Effector memory CD8-positive, alpha-beta T cell (primary cell): ENCODE data around the gene C9orf78.

Source experiments
- ATAC-seq: fragments of 150-1000 bp; cut with Tn5 transposase; replicated peaks from 2 replicates; pipeline ENCODE4 v1.10.0; 2021; ENCODE audit warnings: mild to moderate bottlenecking, moderate library complexity
- DNase-seq, 3 experiments: peaks; one replicate each; pipeline ENCODE4 v3.0.0; 2021
- H3K27ac Mint-ChIP-seq, 2 donors: one replicate each; pipeline ENCODE4 v1.8.0; 2022; ENCODE audit warnings: mild to moderate bottlenecking in 2 of 2, mixed read lengths in 2 of 2, moderate library complexity in 2 of 2
- H3K27me3 Mint-ChIP-seq, 2 donors: one replicate each; pipeline ENCODE4 v1.8.0; 2022; ENCODE audit warnings: mixed read lengths in 2 of 2
- H3K36me3 Mint-ChIP-seq: one replicate; pipeline ENCODE4 v1.8.0; 2022; ENCODE audit warnings: mild to moderate bottlenecking, moderate library complexity, mixed read lengths; ENCODE audit not compliant: insufficient read depth
- H3K4me1 Mint-ChIP-seq, 2 donors: one replicate each; pipeline ENCODE4 v1.8.0; 2022; ENCODE audit warnings: low read depth in 2 of 2, mixed read lengths in 2 of 2
- H3K4me3 Mint-ChIP-seq, 2 donors: one replicate each; pipeline ENCODE4 v1.8.0; 2022; ENCODE audit warnings: mild to moderate bottlenecking in 2 of 2, mixed read lengths in 2 of 2, moderate library complexity in 2 of 2
- H3K9me3 Mint-ChIP-seq, 2 donors: one replicate each; pipeline ENCODE4 v1.8.0; 2022; ENCODE audit warnings: mixed read lengths in 2 of 2
- total RNA-seq, 9 experiments: gene quantifications; one replicate each; lab custom pipeline; 2026; lab: John Stamatoyannopoulos, UW

The C9orf78 gene, protein sequence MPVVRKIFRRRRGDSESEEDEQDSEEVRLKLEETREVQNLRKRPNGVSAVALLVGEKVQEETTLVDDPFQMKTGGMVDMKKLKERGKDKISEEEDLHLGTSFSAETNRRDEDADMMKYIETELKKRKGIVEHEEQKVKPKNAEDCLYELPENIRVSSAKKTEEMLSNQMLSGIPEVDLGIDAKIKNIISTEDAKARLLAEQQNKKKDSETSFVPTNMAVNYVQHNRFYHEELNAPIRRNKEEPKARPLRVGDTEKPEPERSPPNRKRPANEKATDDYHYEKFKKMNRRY
- 110 to 206 (median 156) reads per million in 9 experiments for total RNA-seq

- Mint-ChIP-seq H3K4me3 (peak within 1 kb of the TSS; percentile 92 to 99), H3K4me1 (peaks cover 49 to 58% of the 10 kb centered on the region in 2 donors), H3K27me3 (no peaks in the 10 kb centered on the region), H3K27ac (peak within 1 kb of the TSS; percentile 94 to 98), H3K36me3 (peaks cover 64% of the 10 kb centered on the region), H3K9me3 (no peaks in the 10 kb centered on the region)
- ATAC-seq (peak; percentile 91), DNase-seq (peak; percentile 96 to 97 (median 97))
These were observed at the start of gene C9orf78, which contains the start of gene USP20 for GRCh38 chr9:129835128-129835859. C9orf78 (minus strand) TSS chr9:129835275; CDS start chr9:129835221, 54 bp downstream. USP20 (plus strand) TSS chr9:129835458; CDS start chr9:129852556, 17,098 bp downstream.

GRCh38 chr9:129884220-129885017, 49.3 kb upstream of the C9orf78 start:
- no peaks in the 10 kb centered on the region for H3K27me3 Mint-ChIP-seq
- DNase-seq (peak; percentile 94 to 96 (median 96)), ATAC-seq (peak; percentile 45)
- H3K27ac Mint-ChIP-seq, result peak overlapping the region; percentile 99 to 100
- H3K4me3 Mint-ChIP-seq, result peak overlapping the region; percentile 84 to 87
- peaks cover 75% of the 10 kb centered on the region for H3K36me3 Mint-ChIP-seq
- H3K4me1 Mint-ChIP-seq, result peaks cover 50 to 51% of the 10 kb centered on the region in 2 donors
- H3K9me3 Mint-ChIP-seq, result no peaks in the 10 kb centered on the region

GRCh38 chr9:129881547-129882324, 46.7 kb upstream of the C9orf78 start:
- H3K36me3 Mint-ChIP-seq, result peaks cover 57% of the 10 kb centered on the region
- H3K9me3 Mint-ChIP-seq, result no peaks in the 10 kb centered on the region
- peaks cover 37 to 38% of the 10 kb centered on the region in 2 donors for H3K4me1 Mint-ChIP-seq
- no peak for DNase-seq
- no peak overlapping the region for H3K4me3 Mint-ChIP-seq
- peak overlapping the region; percentile 38 to 54 for H3K27ac Mint-ChIP-seq
- H3K27me3 Mint-ChIP-seq, result no peaks in the 10 kb centered on the region
- no peak for ATAC-seq

DNA sequence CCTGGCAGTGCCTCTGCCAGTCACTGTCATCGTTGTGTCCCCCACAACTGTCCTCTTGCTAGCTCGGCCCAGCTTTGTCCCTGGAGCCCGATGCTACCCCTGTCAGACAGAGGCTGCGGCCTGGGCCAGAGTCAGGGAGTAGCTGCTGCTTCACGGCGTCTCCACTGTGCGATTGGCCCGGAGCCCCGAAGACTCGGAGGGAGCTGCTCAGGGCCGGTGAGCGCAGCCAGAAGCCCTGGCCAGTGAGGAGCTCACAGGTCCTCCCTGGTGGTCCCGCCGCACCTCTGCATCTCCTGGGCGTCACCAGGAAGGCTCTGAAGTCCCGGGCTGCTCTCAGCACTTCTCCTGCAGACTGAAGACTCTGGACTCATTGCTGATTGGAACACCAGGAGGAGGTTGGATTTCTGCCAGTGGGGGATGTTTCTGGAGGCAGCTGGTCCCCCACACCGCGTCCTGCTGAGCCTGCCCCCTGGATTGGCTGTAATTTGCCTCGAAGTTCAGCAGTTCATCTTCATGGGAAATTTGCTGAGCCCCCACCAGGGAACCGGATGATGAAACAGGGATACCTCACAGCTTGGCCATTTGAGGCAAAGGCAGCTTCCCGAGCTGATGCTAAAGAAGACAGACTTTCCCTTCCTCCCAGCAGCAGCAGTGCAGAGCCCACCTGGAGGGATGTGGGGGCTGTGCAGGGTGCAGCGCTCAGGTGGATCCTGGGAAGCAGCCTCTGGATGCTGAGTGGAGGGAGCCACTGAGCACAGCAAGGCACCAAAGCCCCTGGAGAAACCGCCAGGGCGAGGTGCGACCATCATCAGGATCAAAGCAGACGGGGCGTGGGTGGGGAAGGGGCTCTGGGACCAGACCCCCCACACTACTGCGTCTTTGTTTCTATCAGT, 45.8 kb upstream of the C9orf78 start:
- H3K27ac Mint-ChIP-seq, result peak overlapping the region in 1 of 2 donors; percentile 38
- peaks cover 32 to 35% of the 10 kb centered on the region in 2 donors for H3K4me1 Mint-ChIP-seq
- H3K27me3 Mint-ChIP-seq, result no peaks in the 10 kb centered on the region
- H3K9me3 Mint-ChIP-seq, result no peaks in the 10 kb centered on the region
- H3K36me3 Mint-ChIP-seq, result peaks cover 56% of the 10 kb centered on the region
- DNase-seq, result no peak
- ATAC-seq, result no peak
- H3K4me3 Mint-ChIP-seq, result no peak overlapping the region

DNA sequence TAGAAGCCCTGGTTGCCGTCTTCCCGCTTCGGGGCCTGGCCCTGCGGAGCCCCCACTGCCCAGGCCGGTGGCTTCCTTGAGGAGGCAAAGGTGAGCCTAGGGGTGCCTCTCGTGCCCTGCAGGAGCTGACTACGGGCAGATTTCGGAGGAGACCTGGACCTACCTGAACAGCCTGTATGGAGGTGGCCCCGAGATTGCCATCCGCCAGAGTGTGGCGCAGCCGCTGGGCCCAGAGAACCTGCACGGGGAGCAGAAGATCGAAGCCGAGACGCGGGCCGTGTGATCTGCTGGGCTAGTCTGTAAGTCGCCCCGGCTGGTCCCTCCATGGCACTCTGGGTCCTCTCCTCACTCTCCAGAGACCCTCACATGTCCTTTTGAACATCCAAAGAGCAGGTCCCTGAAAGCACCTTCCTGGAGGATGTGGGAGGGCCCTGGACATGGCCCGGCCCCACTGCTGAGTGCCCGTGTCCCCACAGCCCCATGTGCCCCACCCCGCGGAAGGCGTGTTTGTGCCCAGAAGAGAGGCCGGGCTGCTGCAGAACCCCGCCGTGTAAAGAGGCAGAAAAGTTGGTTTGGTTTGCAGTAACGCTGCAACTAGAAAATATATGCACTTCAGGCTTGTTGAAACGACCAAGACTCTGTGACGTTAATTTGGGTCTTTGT, 45.0 kb upstream of the C9orf78 start:
- Mint-ChIP-seq H3K27me3 (no peaks in the 10 kb centered on the region), H3K4me3 (no peak overlapping the region), H3K27ac (peak overlapping the region in 1 of 2 donors; percentile 25), H3K4me1 (peaks cover 27 to 28% of the 10 kb centered on the region in 2 donors), H3K9me3 (no peaks in the 10 kb centered on the region), H3K36me3 (peaks cover 52% of the 10 kb centered on the region)
- DNase-seq (no peak), ATAC-seq (no peak)

DNA sequence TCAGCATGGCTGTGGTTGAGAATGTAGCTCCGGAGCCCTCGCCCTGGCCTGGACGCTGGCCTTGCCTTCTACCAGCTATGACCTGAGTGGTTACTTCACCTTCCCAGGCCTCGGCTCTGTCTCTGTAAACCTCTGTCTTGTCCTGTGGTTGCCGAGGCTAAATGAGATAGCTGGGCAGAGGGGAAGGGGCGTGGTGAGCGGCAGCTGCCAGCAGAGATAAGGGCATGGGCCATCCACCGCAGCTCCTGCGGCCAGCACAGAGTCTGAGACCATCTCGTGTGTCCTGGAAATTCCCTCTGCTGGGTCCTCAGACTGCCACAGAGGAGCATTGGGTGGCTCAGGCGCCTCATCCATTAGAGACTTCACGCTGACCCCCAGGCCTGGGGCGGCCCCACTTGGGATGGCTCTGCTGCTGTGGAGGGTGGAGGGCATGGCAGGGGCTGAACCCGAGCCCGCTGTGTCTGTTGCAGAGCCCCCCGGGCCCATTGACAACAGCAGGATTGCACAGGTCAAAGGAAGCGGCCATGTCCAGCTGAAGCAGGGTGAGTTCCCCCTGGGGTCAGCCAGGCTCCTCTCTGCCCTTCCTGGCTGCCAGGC, 44.1 kb upstream of the C9orf78 start:
- no peaks in the 10 kb centered on the region for H3K27me3 Mint-ChIP-seq
- DNase-seq (no peak), ATAC-seq (no peak)
- no peaks in the 10 kb centered on the region for H3K9me3 Mint-ChIP-seq
- H3K4me1 Mint-ChIP-seq, result peaks cover 22 to 23% of the 10 kb centered on the region in 2 donors
- no peak overlapping the region for H3K27ac Mint-ChIP-seq
- H3K36me3 Mint-ChIP-seq, result peaks cover 43% of the 10 kb centered on the region
- H3K4me3 Mint-ChIP-seq, result no peak overlapping the region

DNA sequence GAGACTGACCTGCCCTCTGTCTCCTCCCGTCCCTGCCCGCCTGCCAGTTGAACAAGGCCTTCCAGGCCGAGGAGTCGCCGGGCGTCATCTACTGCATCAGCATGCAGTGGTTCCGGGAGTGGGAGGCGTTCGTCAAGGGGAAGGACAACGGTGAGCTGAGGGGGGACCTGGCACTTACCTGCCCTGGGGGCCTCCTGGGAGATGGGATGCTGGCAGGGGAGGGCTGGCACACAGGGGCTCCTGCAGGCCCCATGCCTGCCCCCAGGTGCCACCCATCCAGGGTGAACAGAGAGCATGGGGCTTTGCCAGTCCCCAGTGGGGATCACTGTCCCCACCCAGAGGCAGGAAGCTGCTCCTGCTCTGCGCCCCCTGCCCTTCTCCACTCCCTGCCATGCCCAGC, 43.2 kb upstream of the C9orf78 start:
- DNase-seq (no peak), ATAC-seq (no peak)
- Mint-ChIP-seq H3K27ac (no peak overlapping the region), H3K9me3 (no peaks in the 10 kb centered on the region), H3K4me1 (peaks cover 20 to 27% of the 10 kb centered on the region in 2 donors), H3K27me3 (no peaks in the 10 kb centered on the region), H3K36me3 (peaks cover 44% of the 10 kb centered on the region), H3K4me3 (no peak overlapping the region)

DNA sequence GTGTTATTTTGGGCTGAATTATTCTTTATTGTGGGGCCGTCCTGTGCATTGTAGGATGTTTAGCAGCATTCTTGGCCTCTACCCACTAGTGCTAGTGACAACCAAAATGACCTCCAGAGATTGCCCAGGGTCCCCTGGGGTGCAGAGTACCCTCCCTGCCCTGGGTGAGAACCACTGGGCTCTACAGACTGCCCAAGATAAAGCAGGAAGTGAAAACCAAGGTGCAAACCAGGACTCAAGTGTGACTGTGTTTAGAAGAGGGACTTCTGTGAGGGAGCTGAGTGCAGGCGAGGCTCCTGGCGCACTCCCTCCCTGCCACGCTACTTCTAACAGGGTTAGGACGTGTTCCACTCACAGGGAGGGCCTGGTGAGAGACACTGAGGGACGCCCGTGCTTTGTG, 41.7 kb upstream of the C9orf78 start:
- Mint-ChIP-seq H3K4me1 (peaks cover 21 to 32% of the 10 kb centered on the region in 2 donors), H3K9me3 (no peaks in the 10 kb centered on the region), H3K4me3 (peak overlapping the region; percentile 67 to 73), H3K27ac (peak overlapping the region in 1 of 2 donors; percentile 93), H3K27me3 (no peaks in the 10 kb centered on the region), H3K36me3 (peaks cover 49% of the 10 kb centered on the region)
- peak; percentile 87 for ATAC-seq
- no peak for DNase-seq

- H3K27me3 Mint-ChIP-seq, result no peaks in the 10 kb centered on the region
- peak overlapping the region in 1 of 2 donors; percentile 53 for H3K4me3 Mint-ChIP-seq
- H3K9me3 Mint-ChIP-seq, result no peaks in the 10 kb centered on the region
- H3K4me1 Mint-ChIP-seq, result peaks cover 24 to 40% of the 10 kb centered on the region in 2 donors
- DNase-seq, result no peak
- H3K36me3 Mint-ChIP-seq, result peaks cover 48% of the 10 kb centered on the region
- H3K27ac Mint-ChIP-seq, result peak overlapping the region in 1 of 2 donors; percentile 93
- ATAC-seq, result no peak
These were observed 40.8 kb upstream of the C9orf78 start for GRCh38 chr9:129875687-129876395.

GRCh38 chr9:129875181-129875611, 40.1 kb upstream of the C9orf78 start:
- Mint-ChIP-seq H3K4me1 (peaks cover 30 to 41% of the 10 kb centered on the region in 2 donors), H3K27me3 (no peaks in the 10 kb centered on the region), H3K27ac (peak overlapping the region in 1 of 2 donors; percentile 93), H3K36me3 (peaks cover 51% of the 10 kb centered on the region), H3K9me3 (no peaks in the 10 kb centered on the region), H3K4me3 (no peak overlapping the region)
- no peak for ATAC-seq
- no peak for DNase-seq
